ENCODE results near the gene POLR1C.
"Not testable (repeated sequence)": the region's sequence is repeated elsewhere in the genome, so short reads cannot be mapped to it uniquely, and the experiment has no call there.

The POLR1C gene

GRCh38 chr6:43510827-43511163, 6.1 kb upstream of the POLR1C start:
- DNase-seq: no peak

DNA sequence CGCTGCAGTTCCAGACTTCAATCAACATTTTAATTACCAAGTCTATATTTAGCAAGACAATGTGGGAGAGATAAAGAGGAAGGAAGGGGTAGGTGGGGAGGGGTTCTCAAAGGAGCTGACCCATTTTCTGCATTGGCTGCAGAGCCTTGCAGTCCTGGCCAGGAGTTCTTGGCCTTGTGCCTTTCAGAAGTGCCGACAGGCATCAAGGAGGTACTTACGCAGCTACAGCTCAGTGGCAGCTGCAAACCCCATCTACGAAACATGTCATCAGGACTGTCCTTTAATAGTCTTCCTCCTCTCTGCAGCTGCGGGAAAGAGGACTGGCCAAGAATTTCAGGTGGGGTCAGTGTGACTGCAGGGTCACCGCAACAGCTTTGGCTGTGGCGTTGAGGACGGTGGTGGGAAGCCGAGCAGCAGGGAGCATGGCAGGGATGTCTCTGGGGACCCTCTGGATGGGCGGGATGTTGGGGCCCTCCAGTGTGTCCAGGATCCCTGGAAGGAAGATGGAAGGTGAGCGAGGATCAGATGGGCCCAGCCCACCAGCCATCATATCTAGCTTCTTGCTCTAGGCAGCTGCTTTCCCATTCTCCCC, 5.0 kb upstream of the POLR1C start:
- DNase-seq: no peak

DNA sequence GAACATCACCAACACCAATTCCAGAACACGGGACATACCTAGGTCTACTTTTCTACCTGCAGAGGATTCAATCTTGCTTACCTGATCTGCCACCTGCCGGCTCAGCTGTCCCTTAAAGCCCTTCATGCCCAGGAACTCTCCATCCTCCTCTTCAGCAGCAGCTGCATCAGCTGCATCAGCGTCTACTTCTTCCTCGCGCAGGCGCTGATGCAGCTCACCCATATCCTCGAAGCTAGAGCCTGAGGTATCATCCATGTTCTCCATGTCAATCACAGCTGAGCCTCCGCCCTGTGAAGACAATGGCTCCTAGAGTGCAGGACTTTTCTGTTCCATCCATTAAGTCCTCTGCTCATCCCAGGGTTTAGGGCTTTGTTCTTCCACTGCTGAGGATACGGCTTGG, 1.1 kb upstream of the POLR1C start:
- DNase-seq: no peak

GRCh38 chr6:43516367-43516696, 557 bp upstream of the POLR1C start:
- DNase-seq: no peak

DNA sequence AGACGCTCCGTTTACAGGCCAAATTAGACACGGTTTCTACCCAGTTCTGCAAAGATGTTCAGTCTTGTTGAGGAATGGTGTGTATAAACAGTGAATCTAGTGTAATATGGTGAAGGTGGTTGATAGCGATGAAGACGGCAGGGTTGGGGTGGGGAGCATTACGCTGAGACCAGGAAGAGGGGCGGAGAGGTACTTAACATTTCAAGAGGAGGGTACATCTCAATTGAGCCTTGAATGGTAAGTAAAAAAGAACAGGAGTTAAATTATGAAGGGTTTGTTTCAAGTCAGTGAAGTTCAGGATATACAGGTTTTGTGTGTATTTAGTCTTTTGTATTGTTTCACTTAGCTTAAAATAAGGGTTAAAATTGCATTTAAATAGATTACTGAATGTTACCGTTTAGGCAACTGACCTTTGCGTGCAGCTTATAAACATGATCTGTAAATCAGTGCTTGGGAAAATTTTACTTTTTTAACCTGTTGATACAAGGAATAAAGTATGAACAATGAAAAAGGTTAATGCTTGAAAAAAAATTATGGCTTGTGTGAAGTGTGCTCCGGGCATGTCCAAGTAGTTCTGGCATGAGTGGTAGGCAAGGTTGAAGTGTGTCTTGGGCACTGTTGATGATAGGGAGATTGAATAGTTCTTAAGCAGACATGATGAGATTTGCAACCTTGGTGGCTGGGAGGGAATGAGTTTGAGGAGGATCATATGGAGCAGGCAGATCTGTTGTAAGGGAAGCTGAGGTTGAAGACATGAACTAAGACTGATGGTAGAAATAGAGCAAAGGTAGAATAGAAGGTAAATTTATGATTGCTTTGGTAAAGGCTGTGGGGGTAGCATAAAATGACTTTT, 842 bp downstream of the POLR1C start:
- DNase-seq: no peak

- no peak for DNase-seq
Observed at GRCh38 chr6:43520097-43520496, 3.2 kb downstream of the POLR1C start.

DNA sequence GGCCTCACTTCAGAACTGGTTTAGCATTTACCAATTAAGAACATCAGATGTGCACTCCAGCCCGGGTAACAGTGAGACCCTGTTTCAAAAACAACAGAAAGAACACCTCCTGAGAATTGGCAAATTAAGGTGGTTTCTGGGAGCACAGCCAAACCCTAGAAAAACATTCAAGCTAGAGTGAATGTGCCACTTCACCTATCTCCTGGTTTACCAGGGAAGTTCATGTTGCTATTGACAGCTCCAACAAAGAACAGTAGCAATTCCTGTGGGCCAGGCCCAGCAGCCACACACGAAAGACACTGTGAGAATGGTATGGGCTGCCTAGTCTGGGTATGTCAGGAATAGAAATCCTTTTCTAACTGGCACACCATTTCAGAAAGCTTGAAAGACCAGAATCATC, 4.9 kb downstream of the POLR1C start:
- DNase-seq: no peak

GRCh38 chr6:43522547-43523261, 5.8 kb downstream of the POLR1C start:
- DNase-seq: no peak

- DNase-seq: no peak
Observed at GRCh38 chr6:43523284-43523683, 6.4 kb downstream of the POLR1C start.

DNA sequence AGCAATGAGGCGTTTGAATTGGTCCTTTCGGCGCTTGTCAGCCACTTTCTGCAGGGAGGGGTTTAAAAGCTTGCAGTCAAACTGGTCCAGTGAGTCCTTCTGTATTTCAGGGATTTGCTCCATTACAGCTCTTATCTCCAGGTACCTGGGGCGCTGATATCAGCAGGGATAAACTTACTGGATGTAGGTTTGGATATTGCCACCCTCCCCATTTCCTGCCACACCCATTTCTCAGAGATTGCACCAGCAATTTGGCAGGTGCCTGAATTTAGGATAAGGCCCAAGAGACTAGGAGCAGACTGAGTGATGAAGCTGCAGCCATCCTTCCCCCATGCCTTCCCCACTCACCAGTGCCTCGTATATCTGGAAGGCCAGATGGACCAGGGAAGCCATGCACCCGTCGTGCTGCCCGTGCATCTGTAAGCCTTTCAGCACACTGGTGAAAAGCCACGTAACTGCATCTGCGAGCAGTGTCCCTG, 7.6 kb downstream of the POLR1C start:
- no peak for DNase-seq

GRCh38 chr6:43532201-43532600, 15.3 kb downstream of the POLR1C start:
- no peak for DNase-seq

DNA sequence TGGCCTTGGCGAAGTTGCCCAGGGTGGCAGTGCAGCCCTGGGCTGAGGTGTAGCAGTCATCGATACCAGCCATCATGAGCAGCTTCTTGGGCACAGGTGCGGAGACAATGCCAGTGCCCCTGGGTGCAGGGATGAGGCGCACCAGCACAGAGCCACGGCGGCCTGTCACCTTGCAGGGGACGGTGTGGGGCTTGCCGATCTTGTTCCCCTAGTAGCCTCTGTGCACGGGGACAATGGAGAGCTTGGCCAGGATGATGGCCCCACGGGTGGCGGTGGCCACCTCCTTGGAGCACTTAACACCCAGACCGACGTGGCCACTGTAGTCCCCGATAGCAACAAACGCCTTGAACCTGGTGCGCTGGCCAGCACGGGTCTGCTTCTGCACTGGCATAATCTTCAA, 22.1 kb downstream of the POLR1C start:
- not testable (repeated sequence) for DNase-seq

- DNase-seq: not testable (repeated sequence)
Observed at GRCh38 chr6:43539409-43539808, 22.5 kb downstream of the POLR1C start.

GRCh38 chr6:43540507-43540906, 23.6 kb downstream of the POLR1C start:
- DNase-seq: no peak

- no peak for DNase-seq
Observed at GRCh38 chr6:43541774-43542471, 25.0 kb downstream of the POLR1C start.

GRCh38 chr6:43544461-43544860, 27.6 kb downstream of the POLR1C start:
- DNase-seq: no peak

DNA sequence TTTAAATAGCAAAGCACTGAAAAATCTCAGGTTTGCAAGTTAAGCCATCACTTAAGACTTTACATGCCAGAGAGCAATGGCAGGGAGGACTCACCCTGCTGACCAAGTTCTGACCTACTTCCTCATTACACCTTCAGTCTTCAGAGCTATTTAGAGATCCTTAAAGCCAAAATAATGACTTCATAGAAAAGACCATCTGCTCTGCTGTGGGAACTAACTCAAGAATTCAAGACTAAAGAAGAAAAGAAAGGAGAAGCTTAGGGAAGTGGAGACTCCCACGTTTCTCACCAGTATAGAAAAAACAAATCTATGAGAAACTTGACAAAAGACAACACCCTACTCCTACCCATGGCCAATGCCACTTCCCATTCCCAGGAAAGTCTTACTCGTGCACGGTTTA, 30.3 kb downstream of the POLR1C start:
- DNase-seq: no peak

DNA sequence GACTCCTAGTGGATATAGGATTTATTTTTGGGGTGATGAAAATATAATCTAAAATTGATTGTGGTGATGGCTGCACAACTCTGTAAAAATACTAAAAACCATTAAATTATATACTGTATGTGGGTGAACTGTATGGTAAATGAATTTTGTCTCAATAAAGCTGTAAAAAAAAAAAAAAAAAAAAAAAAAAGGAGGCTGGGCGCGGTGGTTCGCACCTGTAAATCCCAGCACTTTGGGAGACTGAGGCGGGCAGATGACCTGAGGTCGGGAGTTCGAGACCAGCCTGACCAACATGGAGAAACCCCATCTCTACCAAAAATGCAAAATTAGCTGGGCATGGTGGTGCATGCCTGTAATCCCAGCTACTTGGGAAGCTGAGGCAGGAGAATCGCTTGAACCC, 40.7 kb downstream of the POLR1C start:
- DNase-seq: not testable (repeated sequence)

DNA sequence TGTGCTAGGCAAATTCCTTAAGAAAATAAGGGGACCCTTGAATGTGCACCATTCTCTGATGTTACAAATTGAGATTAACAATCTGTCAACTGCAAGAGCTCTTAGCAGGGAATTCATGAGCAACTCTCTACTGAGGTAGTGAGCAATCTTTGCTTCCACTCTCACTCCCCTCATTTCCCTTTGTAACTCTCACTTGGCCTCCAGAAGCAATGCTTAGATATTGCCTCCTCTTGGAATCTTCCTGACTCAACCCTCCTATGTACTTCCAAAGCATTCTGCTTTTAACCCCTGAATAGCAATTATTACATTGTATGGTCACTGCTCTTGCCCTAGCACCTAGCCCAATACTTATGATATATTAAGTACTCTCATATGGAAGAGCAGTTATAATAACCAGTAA, 42.4 kb downstream of the POLR1C start:
- DNase-seq: no peak

DNA sequence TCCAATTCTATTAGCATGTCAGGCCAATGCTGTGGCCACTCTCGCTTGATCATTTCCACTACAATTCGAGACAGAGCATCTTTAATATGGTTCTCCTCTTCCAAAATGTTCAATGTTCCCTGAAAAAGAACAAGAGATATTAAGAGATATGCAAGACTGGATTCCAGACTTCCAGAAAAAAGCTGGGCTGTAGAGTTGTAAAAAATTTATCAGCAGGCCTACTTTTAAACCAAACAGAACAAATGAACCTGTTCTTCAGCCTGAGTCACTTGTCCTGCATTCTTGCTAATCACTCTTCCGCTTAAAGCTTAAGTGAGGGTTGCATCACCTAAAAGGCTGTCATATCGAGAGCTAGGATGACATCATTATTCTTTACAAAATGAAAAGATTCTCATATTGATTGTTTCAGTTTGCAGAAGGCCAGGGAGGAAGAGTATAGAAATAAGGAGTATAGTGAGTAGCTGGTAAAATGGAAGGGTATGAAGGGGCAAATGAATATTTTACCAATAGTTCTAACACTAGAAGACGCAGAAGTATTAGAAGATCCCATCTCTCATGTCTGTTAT, 54.1 kb downstream of the POLR1C start:
- no peak for DNase-seq

Data from NCI-H524 (cell line).